ENCODE results near the gene TMEFF2.

The TMEFF2 gene

GRCh38 chr2:191941376-191941929 lies 253.3 kb downstream of the TMEFF2 start:
- TF ChIP-seq CTCF (IDR thresholded peaks at IDR 0.05) (no peak), ZFX (IDR thresholded peaks at IDR 0.05; ENCODE audit: borderline replicate concordance) (no peak)
- no peak overlapping the region for H3K27ac ChIP-seq

GRCh38 chr2:191938779-191939178 lies 256.0 kb downstream of the TMEFF2 start:
- no peak overlapping the region for H3K27ac ChIP-seq
- TF ChIP-seq CTCF (IDR thresholded peaks at IDR 0.05) (no peak), ZFX (IDR thresholded peaks at IDR 0.05; ENCODE audit: borderline replicate concordance) (no peak)

- no peak overlapping the region for H3K27ac ChIP-seq
- TF ChIP-seq ZFX (IDR thresholded peaks at IDR 0.05; ENCODE audit: borderline replicate concordance) (no peak), CTCF (IDR thresholded peaks at IDR 0.05) (no peak)
Observed at GRCh38 chr2:191936882-191937405, 257.8 kb downstream of the TMEFF2 start.

- no peak for TF ChIP-seq CTCF (IDR thresholded peaks at IDR 0.05)
- no peak for TF ChIP-seq ZFX (IDR thresholded peaks at IDR 0.05; ENCODE audit: borderline replicate concordance)
- no peak overlapping the region for H3K27ac ChIP-seq
Observed at GRCh38 chr2:191935247-191935646, 259.5 kb downstream of the TMEFF2 start.

- no peak overlapping the region for H3K27ac ChIP-seq
- TF ChIP-seq CTCF (IDR thresholded peaks at IDR 0.05) (no peak), ZFX (IDR thresholded peaks at IDR 0.05; ENCODE audit: borderline replicate concordance) (no peak)
Observed at GRCh38 chr2:191933307-191934105, 261.2 kb downstream of the TMEFF2 start.

GRCh38 chr2:191932286-191932685 lies 262.4 kb downstream of the TMEFF2 start:
- H3K27ac ChIP-seq: no peak overlapping the region
- no peak for TF ChIP-seq CTCF (IDR thresholded peaks at IDR 0.05)
- TF ChIP-seq ZFX (IDR thresholded peaks at IDR 0.05; ENCODE audit: borderline replicate concordance): no peak

GRCh38 chr2:191931329-191931728 lies 263.4 kb downstream of the TMEFF2 start:
- no peak for TF ChIP-seq CTCF (IDR thresholded peaks at IDR 0.05)
- no peak for TF ChIP-seq ZFX (IDR thresholded peaks at IDR 0.05; ENCODE audit: borderline replicate concordance)
- H3K27ac ChIP-seq: no peak overlapping the region

Measured in 22Rv1 (cell line).